GM19438 (cell line): Measurements from ENCODE around the gene OBP2B.
"Not testable (repeated sequence)": the region's sequence is repeated elsewhere in the genome, so short reads cannot be mapped to it uniquely, and the experiment has no call there.

Source experiments
- ATAC-seq: cut with Tn5 transposase; IDR thresholded peaks from one replicate; pipeline ENCODE4 v1.9.1; 2021; ENCODE audit warnings: low read depth; ENCODE audit not compliant: unreplicated experiment

OBP2B gene

DNA sequence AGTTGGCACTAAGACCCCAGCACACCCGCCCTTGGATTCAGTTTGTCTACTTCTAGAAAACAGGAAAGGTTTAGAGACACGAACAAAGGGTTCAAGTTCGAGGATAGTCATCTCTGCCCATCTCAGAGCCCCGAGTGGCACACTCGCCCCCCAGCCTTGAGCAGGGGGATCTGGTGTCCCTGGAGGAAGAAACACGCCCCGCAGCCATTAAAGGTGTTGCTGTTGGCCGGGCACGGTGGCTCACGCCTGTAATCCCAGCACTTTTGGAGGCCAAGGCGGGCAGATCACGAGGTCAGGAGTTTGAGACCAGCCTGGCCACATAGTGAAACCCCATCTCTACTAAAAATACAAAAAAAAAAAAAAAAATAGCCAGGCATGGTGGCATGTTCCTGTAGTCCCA, 39.4 kb downstream of the OBP2B start:
- not testable (repeated sequence) for ATAC-seq

DNA sequence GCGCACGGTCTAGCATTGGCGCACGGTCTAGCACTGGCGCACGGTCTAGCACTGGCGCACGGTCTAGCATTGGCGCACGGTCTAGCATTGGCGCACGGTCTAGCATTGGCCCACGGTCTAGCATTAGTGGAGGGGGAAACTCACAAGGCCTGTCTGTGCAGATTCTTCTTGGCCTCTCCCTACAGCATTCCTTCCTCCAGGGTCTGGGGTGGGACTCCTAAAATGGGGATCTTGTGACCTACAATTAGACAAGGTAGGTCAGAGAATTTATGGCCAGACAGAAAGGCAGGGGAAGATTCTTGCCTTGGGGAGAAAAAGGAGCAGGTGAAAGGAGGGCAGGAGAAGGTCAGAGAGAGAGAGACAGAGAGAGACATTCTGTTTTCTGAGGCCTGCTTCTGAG, 39.9 kb downstream of the OBP2B start:
- ATAC-seq = no peak

DNA sequence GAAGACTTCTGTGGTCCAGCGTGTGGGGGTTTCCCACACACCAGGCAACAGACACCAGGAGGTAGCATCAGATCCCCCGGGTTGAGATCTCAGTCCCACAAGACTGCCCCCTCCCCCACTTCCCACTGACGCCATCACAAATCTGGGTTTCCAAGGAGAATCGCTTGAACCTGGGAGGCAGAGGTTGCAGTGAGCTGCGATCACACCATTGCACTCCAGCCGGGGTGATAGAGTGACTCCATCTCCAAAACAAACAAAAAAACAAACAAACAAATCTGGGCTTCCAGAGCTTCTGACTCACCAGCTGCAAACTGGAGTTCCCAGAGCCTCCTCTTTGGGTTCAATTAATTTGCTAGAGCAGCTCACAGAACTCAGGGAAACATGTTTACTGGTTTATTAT, 40.6 kb downstream of the OBP2B start:
- no peak for ATAC-seq

DNA sequence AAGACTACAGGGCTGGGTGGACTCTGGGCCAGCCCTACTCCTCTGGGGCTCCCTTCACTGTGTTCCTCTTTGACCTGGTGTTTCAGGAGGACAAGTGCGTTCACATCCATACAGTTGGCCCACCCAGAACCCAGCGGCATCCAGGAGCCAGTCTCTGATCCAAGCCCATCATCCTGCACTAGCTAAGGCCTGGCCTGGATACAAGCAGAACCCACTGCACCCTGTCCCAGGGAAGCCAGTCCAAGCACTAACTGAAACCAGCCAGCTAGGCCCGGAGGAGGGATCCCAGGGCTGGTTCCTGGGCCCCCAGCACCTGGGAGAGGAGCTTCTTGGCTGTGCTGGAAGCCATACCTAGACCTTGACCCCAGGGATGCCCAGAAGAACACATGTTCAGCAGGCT, 41.3 kb downstream of the OBP2B start:
- ATAC-seq = no peak

DNA sequence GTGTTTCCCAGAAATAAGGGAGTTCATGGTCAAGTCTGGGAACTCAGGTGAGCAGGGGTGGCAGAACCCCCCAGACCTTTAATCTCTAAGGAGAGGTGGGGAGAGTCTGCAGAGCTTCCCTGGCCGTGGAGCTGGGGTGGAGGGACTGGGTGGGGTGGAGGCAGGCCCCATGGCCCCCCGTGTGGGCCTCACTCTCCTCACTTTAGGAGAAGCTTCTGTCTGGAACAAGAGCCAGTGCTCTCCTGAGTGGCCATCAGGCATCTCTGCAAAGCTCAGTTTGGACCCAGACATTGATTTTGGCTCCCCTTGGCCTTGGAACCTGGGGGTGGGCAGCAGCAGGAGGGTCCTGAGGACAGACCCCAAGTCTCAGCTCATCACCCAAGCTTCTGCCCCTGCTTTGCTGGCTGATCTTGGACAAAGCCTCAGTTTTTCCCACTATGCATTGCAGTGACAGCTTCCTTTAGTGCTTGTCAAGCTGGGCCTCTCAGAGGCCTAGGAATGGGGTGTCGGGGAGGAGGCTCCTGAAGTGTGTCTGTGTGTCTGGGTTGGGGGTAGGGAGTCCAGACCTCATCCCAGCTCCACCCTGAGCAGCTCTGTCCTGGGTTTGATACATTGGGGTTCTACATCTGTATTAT, 41.8 kb downstream of the OBP2B start:
- no peak for ATAC-seq

DNA sequence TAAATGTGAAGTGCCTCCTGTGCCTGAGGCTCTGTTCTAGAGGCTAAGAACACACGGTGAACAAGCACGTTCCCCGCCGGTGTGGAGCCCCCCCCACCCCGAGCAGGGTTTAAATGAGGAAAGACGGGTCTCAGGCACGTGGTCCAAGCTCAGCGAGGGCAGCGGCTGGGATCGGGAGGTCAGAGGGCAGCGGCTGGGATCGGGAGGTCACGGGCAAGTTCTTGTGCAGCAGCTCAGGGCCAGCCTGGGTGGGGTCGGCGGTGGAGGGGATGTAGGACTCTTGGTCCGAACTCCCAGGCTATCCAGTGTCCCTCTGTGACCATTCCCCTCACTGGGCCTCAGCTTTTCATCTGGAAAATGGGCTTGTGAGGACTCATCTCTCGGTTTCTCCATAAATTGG, 42.7 kb downstream of the OBP2B start:
- ATAC-seq = no peak

DNA sequence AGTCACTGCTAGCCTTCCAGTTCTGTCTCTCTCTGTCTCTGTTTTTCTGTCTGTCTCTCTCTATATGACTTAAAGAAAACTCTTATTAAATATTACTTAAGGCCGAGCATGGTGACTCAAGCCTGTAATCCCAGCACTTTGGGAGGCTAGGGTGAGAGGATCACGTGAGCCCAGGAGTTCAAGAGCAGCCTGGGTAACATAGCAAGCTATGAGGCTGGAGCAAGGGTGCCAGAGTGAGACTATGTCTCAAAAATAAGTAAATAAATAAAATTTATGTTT, 43.7 kb downstream of the OBP2B start:
- no peak for ATAC-seq

DNA sequence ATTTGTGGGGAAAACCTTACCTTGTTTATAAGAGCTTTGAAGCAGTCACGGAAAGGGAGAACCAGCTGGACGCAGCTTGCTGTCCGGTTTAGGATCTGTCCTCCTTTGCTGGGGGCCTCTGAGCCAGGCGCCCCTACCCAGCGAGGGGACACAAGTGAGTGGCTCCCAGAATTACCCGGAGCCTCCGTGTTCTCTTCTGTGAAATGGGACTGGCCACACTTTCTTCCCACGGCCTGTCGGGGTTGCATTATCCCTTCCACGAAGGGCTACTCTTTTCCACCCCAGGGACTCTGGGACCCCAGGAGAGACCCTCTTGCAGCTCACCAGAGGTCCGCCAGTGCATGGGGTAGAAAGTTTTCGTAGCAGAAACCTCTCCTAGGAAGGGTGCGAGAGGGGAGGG, 44.9 kb downstream of the OBP2B start:
- ATAC-seq = no peak

DNA sequence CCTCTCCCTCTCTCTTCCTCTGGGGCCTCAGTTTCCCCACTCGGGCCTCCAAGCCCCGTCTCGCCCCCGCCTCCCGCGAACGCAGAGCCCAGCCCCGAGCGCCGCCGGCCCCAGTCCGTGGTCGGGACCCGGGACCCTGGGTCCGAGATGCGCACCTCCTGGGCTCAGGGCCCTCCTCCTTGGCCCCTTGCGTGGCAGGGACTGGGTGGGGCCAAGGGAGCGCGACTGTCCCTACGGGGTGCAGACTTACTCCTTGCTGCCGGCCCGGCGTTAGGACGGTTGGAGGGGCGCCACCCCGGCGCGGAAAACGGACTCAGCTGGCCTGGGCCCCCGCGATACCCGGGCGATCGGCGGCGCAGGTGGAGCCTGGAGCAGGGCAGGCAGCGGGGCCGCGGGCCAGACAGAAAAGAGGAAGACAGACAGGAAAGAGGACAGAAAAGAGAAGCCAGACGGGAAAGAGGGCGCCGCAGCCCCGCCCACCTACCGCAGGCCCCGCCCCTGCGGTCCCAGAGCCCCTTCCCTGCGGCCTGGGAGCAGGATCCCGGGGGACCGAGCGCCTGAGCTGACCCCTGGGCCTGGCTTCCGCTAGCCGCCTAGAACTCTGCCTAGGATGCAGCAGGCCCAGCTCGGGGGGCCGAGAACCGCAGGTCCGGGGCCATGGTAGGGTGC, 45.4 kb downstream of the OBP2B start, which contains the start of gene GBGT1:
Gene GBGT1, minus strand, starts transcription at position 411 of the 669 bp plus-strand sequence. CDS start 1,502 bp downstream, outside the sequence.
- peak; percentile 47 for ATAC-seq

DNA sequence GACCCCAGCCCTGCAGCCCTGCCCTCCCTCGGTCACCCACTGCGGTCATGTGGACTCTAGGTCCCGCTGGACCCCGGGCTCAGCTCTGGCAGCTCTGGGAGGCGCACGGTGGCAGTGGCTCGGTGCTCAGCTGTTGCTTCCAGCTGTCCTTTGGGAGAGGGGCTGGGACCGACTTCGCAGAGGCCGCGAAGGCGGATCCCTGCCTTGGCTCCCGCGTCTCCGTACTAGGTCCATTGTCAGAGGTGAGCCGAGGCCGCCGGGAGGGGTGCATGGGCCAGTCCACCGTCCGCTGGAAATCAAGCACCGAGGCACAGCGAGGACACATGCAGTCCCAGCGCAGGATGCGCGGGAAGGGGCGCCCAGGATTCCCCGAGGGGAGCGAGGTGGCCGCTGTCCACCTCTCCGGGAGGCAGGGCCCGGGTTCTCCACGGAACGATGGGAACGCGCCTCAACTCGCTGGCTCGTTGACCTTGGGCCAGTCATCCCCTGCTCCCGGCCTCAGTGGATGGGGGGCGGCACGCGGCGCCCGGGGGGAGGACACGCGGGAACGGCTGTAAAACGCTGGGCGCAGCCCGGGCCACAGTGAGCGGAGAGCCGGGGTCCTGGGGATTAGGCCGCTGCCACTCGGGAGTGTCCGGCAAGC, 46.1 kb downstream of the OBP2B start:
- no peak for ATAC-seq

DNA sequence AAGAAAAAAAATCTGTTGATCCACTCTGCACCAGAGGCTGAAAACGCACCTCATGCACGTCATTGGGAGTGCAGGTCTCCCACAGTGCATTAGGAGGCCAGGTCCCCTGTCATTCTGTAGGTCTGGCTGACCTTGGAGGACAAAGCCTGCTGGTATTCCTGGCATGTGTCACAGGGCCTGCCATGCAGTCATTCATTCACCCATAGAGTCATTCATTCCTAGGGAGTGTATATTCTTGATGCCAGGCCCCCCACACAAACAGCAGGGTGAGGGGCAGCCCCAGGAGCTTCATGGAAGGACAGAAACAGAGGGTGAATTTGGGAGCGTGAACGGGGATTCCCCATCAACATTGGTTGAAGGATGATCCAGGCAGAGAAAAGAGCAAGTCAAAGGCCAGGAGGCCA, 47.5 kb downstream of the OBP2B start:
- no peak for ATAC-seq

DNA sequence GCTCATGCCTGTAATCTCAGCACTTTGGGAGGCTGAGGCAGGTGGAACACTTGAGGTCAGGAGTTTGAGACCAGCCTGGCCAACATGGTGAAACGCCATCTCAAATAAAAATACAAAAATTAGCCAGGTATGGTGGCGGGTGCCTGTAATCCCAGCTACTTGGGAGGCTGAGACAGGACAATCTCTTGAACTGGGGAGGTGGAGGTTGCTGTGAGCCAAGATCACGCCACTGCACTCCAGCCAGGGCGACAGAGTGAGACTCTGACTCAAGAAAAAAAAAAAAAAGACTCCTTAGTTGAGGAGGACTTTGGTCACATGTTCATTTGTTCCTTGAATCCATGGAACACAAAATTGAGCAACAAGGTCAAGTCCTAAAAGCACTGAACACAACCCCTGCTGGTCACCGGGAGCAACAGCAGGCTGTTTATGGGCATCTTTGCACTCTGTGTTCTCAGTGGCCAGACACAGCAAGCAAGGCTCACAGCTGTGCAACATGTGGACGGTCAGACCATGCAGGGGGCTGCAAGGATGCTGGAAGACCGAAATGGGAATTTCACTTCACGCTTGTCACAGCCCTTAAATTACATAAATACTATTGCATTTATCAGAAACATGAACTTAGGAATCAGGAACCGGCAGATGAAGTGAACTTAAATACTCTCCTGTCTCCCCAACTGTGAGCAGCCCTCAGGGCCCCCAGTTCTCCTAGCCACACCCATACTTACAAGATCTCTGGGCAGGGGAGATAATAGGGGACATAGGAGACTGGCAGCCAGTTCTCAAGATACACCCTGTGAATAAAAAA, 48.1 kb downstream of the OBP2B start:
- ATAC-seq = peak; percentile 55

DNA sequence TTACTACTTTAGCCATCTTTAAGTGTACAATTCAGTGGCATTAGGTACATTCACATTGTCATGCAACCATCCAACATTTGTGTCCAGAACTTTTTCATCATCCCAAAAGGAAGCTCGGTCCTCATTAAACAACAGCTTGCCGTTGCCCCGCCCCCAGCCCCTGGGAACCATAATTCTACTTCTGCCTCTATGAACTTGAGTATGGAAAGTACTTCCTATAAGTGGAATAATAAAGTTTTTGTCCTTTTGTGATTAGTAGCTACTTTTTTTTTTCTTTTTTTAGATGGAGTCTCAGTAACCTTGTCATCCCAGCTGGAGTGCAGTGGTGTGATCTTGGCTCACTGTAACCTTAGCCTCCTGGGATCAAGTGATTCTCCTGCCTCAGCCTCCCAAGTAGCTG, 50.4 kb downstream of the OBP2B start:
- no peak for ATAC-seq
